ENCODE measurements around the gene MDK. TPM values are rescaled to one million over a fixed set of nuclear protein-coding genes. Genes with fewer than 3 reads are reported as not detected.

The MDK gene
- total and polyA plus RNA-seq, 2 experiments from 2014 or later = 388 to 477 TPM

DNA sequence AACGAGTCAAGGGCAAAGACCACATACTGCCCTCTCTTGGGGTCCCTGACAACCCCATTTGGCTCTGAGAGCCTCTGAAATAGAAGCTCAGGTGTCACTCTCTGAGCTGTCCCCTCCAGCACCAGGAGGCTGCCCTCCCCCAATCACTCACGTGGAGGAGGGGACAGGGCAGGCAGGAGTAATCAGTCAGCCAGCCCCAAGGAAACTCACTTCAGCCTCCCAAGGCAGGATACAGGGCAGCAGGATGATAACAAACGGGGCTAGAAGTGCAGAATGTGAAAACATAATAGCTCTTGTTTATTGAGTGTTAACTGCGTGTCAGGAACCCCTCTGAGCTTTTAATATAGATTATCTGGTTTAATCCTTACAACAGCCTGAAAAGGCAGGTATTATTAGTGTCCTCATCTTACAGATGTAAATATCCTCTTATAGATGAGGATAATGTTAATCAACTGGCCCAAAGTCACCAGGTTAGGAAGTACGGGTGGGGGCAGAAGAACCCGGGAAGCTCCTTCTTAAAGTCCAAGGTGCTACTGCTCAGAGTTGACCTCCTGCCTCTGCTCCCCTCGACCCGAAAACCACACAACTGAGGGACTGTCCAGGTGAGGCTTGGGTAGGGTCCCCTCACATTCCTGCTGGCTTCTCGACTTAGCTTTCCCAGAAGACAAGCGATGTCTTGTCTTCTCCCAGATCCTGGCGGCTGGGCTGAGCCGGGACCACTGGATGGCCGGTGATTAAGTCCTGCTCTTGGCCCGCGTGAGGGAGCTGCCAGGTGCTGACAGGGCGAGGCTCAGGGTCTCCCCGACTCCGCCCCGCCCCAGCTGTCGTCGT, 7.4 kb downstream of the MDK start:
- TF ChIP-seq CREB1 (CRISPR knock-in tag; IDR thresholded peaks at IDR 0.05; ENCODE audit: low read depth) (no peak), POLR2AphosphoS5 (IDR thresholded peaks at IDR 0.05; ENCODE audit: low read depth) (no peak), STAT1 (IDR thresholded peaks at IDR 0.05; ENCODE audit: unreplicated experiment) (no peak), EZH2 (IDR thresholded peaks at IDR 0.05; ENCODE audit: low read depth, unreplicated experiment) (no peak), ZNF331 (CRISPR knock-in tag; IDR thresholded peaks at IDR 0.05; ENCODE audit: low read depth) (no peak), ZNF114 (CRISPR knock-in tag; IDR thresholded peaks at IDR 0.05) (no peak), NANOG (IDR thresholded peaks at IDR 0.05; ENCODE audit: borderline replicate concordance) (no peak), JUNB (IDR thresholded peaks at IDR 0.05; ENCODE audit: unreplicated experiment) (no peak), EZH2phosphoT487 (IDR thresholded peaks at IDR 0.05; ENCODE audit: unreplicated experiment) (no peak)
- TF ChIP-seq, protein P1, sequence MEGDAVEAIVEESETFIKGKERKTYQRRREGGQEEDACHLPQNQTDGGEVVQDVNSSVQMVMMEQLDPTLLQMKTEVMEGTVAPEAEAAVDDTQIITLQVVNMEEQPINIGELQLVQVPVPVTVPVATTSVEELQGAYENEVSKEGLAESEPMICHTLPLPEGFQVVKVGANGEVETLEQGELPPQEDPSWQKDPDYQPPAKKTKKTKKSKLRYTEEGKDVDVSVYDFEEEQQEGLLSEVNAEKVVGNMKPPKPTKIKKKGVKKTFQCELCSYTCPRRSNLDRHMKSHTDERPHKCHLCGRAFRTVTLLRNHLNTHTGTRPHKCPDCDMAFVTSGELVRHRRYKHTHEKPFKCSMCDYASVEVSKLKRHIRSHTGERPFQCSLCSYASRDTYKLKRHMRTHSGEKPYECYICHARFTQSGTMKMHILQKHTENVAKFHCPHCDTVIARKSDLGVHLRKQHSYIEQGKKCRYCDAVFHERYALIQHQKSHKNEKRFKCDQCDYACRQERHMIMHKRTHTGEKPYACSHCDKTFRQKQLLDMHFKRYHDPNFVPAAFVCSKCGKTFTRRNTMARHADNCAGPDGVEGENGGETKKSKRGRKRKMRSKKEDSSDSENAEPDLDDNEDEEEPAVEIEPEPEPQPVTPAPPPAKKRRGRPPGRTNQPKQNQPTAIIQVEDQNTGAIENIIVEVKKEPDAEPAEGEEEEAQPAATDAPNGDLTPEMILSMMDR (conservative IDR thresholded peaks at IDR 0.05; ENCODE audit: low read depth in 2 of 2) = no peak
- TF ChIP-seq, protein P2, sequence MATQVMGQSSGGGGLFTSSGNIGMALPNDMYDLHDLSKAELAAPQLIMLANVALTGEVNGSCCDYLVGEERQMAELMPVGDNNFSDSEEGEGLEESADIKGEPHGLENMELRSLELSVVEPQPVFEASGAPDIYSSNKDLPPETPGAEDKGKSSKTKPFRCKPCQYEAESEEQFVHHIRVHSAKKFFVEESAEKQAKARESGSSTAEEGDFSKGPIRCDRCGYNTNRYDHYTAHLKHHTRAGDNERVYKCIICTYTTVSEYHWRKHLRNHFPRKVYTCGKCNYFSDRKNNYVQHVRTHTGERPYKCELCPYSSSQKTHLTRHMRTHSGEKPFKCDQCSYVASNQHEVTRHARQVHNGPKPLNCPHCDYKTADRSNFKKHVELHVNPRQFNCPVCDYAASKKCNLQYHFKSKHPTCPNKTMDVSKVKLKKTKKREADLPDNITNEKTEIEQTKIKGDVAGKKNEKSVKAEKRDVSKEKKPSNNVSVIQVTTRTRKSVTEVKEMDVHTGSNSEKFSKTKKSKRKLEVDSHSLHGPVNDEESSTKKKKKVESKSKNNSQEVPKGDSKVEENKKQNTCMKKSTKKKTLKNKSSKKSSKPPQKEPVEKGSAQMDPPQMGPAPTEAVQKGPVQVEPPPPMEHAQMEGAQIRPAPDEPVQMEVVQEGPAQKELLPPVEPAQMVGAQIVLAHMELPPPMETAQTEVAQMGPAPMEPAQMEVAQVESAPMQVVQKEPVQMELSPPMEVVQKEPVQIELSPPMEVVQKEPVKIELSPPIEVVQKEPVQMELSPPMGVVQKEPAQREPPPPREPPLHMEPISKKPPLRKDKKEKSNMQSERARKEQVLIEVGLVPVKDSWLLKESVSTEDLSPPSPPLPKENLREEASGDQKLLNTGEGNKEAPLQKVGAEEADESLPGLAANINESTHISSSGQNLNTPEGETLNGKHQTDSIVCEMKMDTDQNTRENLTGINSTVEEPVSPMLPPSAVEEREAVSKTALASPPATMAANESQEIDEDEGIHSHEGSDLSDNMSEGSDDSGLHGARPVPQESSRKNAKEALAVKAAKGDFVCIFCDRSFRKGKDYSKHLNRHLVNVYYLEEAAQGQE (IDR thresholded peaks at IDR 0.05; ENCODE audit: unreplicated experiment) = no peak
- TF ChIP-seq, protein P3, sequence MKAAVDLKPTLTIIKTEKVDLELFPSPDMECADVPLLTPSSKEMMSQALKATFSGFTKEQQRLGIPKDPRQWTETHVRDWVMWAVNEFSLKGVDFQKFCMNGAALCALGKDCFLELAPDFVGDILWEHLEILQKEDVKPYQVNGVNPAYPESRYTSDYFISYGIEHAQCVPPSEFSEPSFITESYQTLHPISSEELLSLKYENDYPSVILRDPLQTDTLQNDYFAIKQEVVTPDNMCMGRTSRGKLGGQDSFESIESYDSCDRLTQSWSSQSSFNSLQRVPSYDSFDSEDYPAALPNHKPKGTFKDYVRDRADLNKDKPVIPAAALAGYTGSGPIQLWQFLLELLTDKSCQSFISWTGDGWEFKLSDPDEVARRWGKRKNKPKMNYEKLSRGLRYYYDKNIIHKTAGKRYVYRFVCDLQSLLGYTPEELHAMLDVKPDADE (IDR thresholded peaks at IDR 0.05) = no peak
- TF ChIP-seq, protein P4, sequence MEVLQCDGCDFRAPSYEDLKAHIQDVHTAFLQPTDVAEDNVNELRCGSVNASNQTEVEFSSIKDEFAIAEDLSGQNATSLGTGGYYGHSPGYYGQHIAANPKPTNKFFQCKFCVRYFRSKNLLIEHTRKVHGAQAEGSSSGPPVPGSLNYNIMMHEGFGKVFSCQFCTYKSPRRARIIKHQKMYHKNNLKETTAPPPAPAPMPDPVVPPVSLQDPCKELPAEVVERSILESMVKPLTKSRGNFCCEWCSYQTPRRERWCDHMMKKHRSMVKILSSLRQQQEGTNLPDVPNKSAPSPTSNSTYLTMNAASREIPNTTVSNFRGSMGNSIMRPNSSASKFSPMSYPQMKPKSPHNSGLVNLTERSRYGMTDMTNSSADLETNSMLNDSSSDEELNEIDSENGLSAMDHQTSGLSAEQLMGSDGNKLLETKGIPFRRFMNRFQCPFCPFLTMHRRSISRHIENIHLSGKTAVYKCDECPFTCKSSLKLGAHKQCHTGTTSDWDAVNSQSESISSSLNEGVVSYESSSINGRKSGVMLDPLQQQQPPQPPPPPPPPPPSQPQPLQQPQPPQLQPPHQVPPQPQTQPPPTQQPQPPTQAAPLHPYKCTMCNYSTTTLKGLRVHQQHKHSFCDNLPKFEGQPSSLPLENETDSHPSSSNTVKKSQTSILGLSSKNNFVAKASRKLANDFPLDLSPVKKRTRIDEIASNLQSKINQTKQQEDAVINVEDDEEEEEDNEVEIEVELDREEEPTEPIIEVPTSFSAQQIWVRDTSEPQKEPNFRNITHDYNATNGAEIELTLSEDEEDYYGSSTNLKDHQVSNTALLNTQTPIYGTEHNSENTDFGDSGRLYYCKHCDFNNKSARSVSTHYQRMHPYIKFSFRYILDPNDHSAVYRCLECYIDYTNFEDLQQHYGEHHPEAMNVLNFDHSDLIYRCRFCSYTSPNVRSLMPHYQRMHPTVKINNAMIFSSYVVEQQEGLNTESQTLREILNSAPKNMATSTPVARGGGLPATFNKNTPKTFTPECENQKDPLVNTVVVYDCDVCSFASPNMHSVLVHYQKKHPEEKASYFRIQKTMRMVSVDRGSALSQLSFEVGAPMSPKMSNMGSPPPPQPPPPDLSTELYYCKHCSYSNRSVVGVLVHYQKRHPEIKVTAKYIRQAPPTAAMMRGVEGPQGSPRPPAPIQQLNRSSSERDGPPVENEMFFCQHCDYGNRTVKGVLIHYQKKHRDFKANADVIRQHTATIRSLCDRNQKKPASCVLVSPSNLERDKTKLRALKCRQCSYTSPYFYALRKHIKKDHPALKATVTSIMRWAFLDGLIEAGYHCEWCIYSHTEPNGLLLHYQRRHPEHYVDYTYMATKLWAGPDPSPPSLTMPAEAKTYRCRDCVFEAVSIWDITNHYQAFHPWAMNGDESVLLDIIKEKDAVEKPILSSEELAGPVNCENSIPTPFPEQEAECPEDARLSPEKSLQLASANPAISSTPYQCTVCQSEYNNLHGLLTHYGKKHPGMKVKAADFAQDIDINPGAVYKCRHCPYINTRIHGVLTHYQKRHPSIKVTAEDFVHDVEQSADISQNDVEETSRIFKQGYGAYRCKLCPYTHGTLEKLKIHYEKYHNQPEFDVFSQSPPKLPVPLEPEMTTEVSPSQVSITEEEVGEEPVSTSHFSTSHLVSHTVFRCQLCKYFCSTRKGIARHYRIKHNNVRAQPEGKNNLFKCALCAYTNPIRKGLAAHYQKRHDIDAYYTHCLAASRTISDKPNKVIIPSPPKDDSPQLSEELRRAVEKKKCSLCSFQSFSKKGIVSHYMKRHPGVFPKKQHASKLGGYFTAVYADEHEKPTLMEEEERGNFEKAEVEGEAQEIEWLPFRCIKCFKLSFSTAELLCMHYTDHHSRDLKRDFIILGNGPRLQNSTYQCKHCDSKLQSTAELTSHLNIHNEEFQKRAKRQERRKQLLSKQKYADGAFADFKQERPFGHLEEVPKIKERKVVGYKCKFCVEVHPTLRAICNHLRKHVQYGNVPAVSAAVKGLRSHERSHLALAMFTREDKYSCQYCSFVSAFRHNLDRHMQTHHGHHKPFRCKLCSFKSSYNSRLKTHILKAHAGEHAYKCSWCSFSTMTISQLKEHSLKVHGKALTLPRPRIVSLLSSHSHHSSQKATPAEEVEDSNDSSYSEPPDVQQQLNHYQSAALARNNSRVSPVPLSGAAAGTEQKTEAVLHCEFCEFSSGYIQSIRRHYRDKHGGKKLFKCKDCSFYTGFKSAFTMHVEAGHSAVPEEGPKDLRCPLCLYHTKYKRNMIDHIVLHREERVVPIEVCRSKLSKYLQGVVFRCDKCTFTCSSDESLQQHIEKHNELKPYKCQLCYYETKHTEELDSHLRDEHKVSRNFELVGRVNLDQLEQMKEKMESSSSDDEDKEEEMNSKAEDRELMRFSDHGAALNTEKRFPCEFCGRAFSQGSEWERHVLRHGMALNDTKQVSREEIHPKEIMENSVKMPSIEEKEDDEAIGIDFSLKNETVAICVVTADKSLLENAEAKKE (CRISPR knock-in tag; IDR thresholded peaks at IDR 0.05) = no peak
- H3K4me1 ChIP-seq (ENCODE audit: insufficient read depth) = peaks cover 29% of the 10 kb centered on the region
- no peaks in the 10 kb centered on the region for H3K36me3 ChIP-seq (ENCODE audit: insufficient read depth)
- peak; percentile 1; the same call in 1 of the 3 replicates for ATAC-seq
- peaks cover 7% of the 10 kb centered on the region for H4K20me1 ChIP-seq (replicated peaks; ENCODE audit: insufficient read depth)
- peak overlapping the region; percentile 76 for H3K4me3 ChIP-seq
- no peak overlapping the region for H3K27ac Mint-ChIP-seq
- peak overlapping the region; percentile 69 for H3K4me3 Mint-ChIP-seq
- H3F3A ChIP-seq (replicated peaks; ENCODE audit: low read depth) = peaks cover 18% of the 10 kb centered on the region
- no peak overlapping the region for H3K27ac ChIP-seq (ENCODE audit: low read depth)
- H3K4me2 ChIP-seq = peak overlapping the region; percentile 88
- no peak overlapping the region for H2AFZ ChIP-seq
- H3K27me3 ChIP-seq (ENCODE audit: insufficient read depth) = peaks cover 57% of the 10 kb centered on the region
- peaks cover 67% of the 10 kb centered on the region for H3K27me3 Mint-ChIP-seq (ENCODE audit: insufficient read depth, low read depth, poor library complexity)
- peak; percentile 28 for DNase-seq (ENCODE audit: low spot score)
- peaks cover 4% of the 10 kb centered on the region; the same call in 2 of the 3 replicates for H3K36me3 Mint-ChIP-seq (ENCODE audit: low read depth)
- peaks cover 33% of the 10 kb centered on the region for H3K4me1 Mint-ChIP-seq
- no peaks in the 10 kb centered on the region; the same call in 1 of the 3 replicates for H3K9me3 Mint-ChIP-seq
- no peaks in the 10 kb centered on the region for H3K9me2 ChIP-seq (ENCODE audit: insufficient read depth)
- no peaks in the 10 kb centered on the region for H3K79me2 ChIP-seq (replicated peaks; ENCODE audit: insufficient read depth)

Measured in GM23338 (cell line).